Natural killer cell treated with Interleukin-12 subunit alpha and Interleukin-12 subunit beta and Interleukin-15 and Interleukin-18, amount 100 ng/mL, for 72 hours (primary cell): ENCODE data around the gene SIPA1L3. TPM values are rescaled to one million over a fixed set of nuclear protein-coding genes. Genes with fewer than 3 reads are reported as not detected.

Source experiments
- ATAC-seq, 2 donors: fragments of 150-1000 bp; cut with Tn5 transposase in 1 of 2; sonication (Bioruptor Pico), chemical (Tn5 transposase) in 1 of 2; 2 replicates each; pipeline ENCODE4 v1.10.0; 2021
- DNase-seq: peaks from one replicate; pipeline ENCODE4 v3.0.0; 2022; ENCODE audit warnings: low spot score
- H3K27ac Mint-ChIP-seq, 2 donors: 1 replicate in 1 of 2; 2 replicates in 1 of 2; pipeline ENCODE4 v1.8.0; 2022; ENCODE audit warnings: mixed read lengths in 2 of 2, mild to moderate bottlenecking in 1 of 2, moderate library complexity in 1 of 2
- H3K27me3 Mint-ChIP-seq, 2 donors: 1 replicate in 1 of 2; 2 replicates in 1 of 2; pipeline ENCODE4 v1.8.0; 2022; ENCODE audit warnings: mixed read lengths in 2 of 2
- H3K36me3 Mint-ChIP-seq: one replicate; pipeline ENCODE4 v1.8.0; 2022; ENCODE audit warnings: mixed read lengths
- H3K4me1 Mint-ChIP-seq, 2 donors: 1 replicate in 1 of 2; 2 replicates in 1 of 2; pipeline ENCODE4 v1.8.0; 2022; ENCODE audit warnings: low read depth in 2 of 2, mixed read lengths in 2 of 2, mild to moderate bottlenecking in 1 of 2
- H3K4me3 Mint-ChIP-seq: one replicate; pipeline ENCODE4 v1.8.0; 2022; ENCODE audit warnings: mixed read lengths
- H3K9me3 Mint-ChIP-seq: 2 replicates; pipeline ENCODE4 v1.8.0; 2022; ENCODE audit warnings: mixed read lengths
- total RNA-seq, 2 donors: library from RNA; stranded (reverse); gene quantifications; one replicate each; pipeline ENCODE4 v1.2.3, GENCODE V29; 2022

The SIPA1L3 gene
- total RNA-seq, 2 donors from 2014 or later: 16.8 to 31.0 TPM

GRCh38 chr19:38095411-38096308 lies 188.7 kb downstream of the SIPA1L3 start:
- H3K27ac Mint-ChIP-seq: no peak overlapping the region
- no peak overlapping the region for H3K4me3 Mint-ChIP-seq
- ATAC-seq: peak; percentile 52 to 58
- DNase-seq: no peak
- H3K9me3 Mint-ChIP-seq: no peaks in the 10 kb centered on the region
- H3K36me3 Mint-ChIP-seq: peaks cover 6% of the 10 kb centered on the region
- H3K27me3 Mint-ChIP-seq: no peaks in the 10 kb centered on the region
- H3K4me1 Mint-ChIP-seq: peaks cover 5 to 7% of the 10 kb centered on the region in 2 donors

GRCh38 chr19:38099966-38100365 lies 193.0 kb downstream of the SIPA1L3 start:
- H3K27me3 Mint-ChIP-seq: no peaks in the 10 kb centered on the region
- DNase-seq (peak; percentile 37), ATAC-seq (no peak)
- H3K4me3 Mint-ChIP-seq: no peak overlapping the region
- H3K9me3 Mint-ChIP-seq: no peaks in the 10 kb centered on the region
- no peak overlapping the region for H3K27ac Mint-ChIP-seq
- H3K36me3 Mint-ChIP-seq: peaks cover 6% of the 10 kb centered on the region
- H3K4me1 Mint-ChIP-seq: peaks cover 5 to 7% of the 10 kb centered on the region in 2 donors

- Mint-ChIP-seq H3K4me3 (no peak overlapping the region), H3K4me1 (peaks cover 3% of the 10 kb centered on the region in 2 donors), H3K27me3 (no peaks in the 10 kb centered on the region), H3K9me3 (no peaks in the 10 kb centered on the region), H3K27ac (no peak overlapping the region), H3K36me3 (peaks cover 6% of the 10 kb centered on the region)
- DNase-seq (peak; percentile 3), ATAC-seq (no peak)
These were observed 193.6 kb downstream of the SIPA1L3 start for GRCh38 chr19:38100589-38100988.

- no peak for ATAC-seq
- H3K36me3 Mint-ChIP-seq: peaks cover 6% of the 10 kb centered on the region
These were observed 194.7 kb downstream of the SIPA1L3 start for GRCh38 chr19:38101723-38102122.

GRCh38 chr19:38105574-38105973 lies 198.6 kb downstream of the SIPA1L3 start:
- Mint-ChIP-seq H3K4me3 (no peak overlapping the region), H3K4me1 (peaks cover 0 to 3% of the 10 kb centered on the region in 2 donors), H3K9me3 (no peaks in the 10 kb centered on the region), H3K27me3 (no peaks in the 10 kb centered on the region), H3K36me3 (no peaks in the 10 kb centered on the region), H3K27ac (no peak overlapping the region)
- DNase-seq (no peak), ATAC-seq (no peak)

More at GRCh38 chr19:38101723-38102122, 194.7 kb downstream of the SIPA1L3 start:
- Mint-ChIP-seq H3K27ac (no peak overlapping the region), H3K27me3 (no peaks in the 10 kb centered on the region), H3K4me3 (no peak overlapping the region), H3K4me1 (no peaks in the 10 kb centered on the region), H3K9me3 (no peaks in the 10 kb centered on the region)
- DNase-seq: no peak

- no peaks in the 10 kb centered on the region for H3K9me3 Mint-ChIP-seq
- DNase-seq (no peak), ATAC-seq (no peak)
- H3K27ac Mint-ChIP-seq: no peak overlapping the region
- H3K27me3 Mint-ChIP-seq: no peaks in the 10 kb centered on the region
- no peaks in the 10 kb centered on the region for H3K36me3 Mint-ChIP-seq
- H3K4me3 Mint-ChIP-seq: no peak overlapping the region
- H3K4me1 Mint-ChIP-seq: peaks cover 0 to 3% of the 10 kb centered on the region in 2 donors
These were observed 200.1 kb downstream of the SIPA1L3 start for GRCh38 chr19:38107129-38107528.

- DNase-seq (no peak), ATAC-seq (no peak)
- Mint-ChIP-seq H3K4me1 (peaks cover 0 to 11% of the 10 kb centered on the region in 2 donors), H3K27ac (no peak overlapping the region), H3K36me3 (no peaks in the 10 kb centered on the region), H3K9me3 (no peaks in the 10 kb centered on the region), H3K27me3 (no peaks in the 10 kb centered on the region), H3K4me3 (no peak overlapping the region)
These were observed 204.9 kb downstream of the SIPA1L3 start for GRCh38 chr19:38111898-38112297.

GRCh38 chr19:38114651-38115050 lies 207.6 kb downstream of the SIPA1L3 start:
- Mint-ChIP-seq H3K27ac (no peak overlapping the region), H3K36me3 (no peaks in the 10 kb centered on the region), H3K9me3 (no peaks in the 10 kb centered on the region), H3K27me3 (no peaks in the 10 kb centered on the region), H3K4me1 (peaks cover 0 to 9% of the 10 kb centered on the region in 2 donors), H3K4me3 (no peak overlapping the region)
- ATAC-seq: peak in 1 of 2 donors; percentile 13
- peak; percentile 44 for DNase-seq

- ATAC-seq: peak in 1 of 2 donors; percentile 46
- H3K9me3 Mint-ChIP-seq: no peaks in the 10 kb centered on the region
These were observed 208.3 kb downstream of the SIPA1L3 start for GRCh38 chr19:38115271-38115802.

GRCh38 chr19:38118176-38118575 lies 211.2 kb downstream of the SIPA1L3 start:
- DNase-seq (peak; percentile 15), ATAC-seq (no peak)
- no peaks in the 10 kb centered on the region for H3K9me3 Mint-ChIP-seq
- no peak overlapping the region for H3K4me3 Mint-ChIP-seq
- H3K4me1 Mint-ChIP-seq: peaks cover 0 to 8% of the 10 kb centered on the region in 2 donors
- no peaks in the 10 kb centered on the region for H3K27me3 Mint-ChIP-seq
- peaks cover 6% of the 10 kb centered on the region for H3K36me3 Mint-ChIP-seq
- H3K27ac Mint-ChIP-seq: no peak overlapping the region

More at GRCh38 chr19:38115271-38115802, 208.3 kb downstream of the SIPA1L3 start:
- H3K27ac Mint-ChIP-seq: peak overlapping the region in 1 of 2 donors; percentile 22
- peak; percentile 61 for DNase-seq
- H3K4me3 Mint-ChIP-seq: no peak overlapping the region
- no peaks in the 10 kb centered on the region for H3K36me3 Mint-ChIP-seq
- peaks cover 0 to 8% of the 10 kb centered on the region in 2 donors for H3K4me1 Mint-ChIP-seq
- H3K27me3 Mint-ChIP-seq: no peaks in the 10 kb centered on the region

- peak; percentile 53 for DNase-seq
- Mint-ChIP-seq H3K27ac (no peak overlapping the region), H3K36me3 (peaks cover 6% of the 10 kb centered on the region), H3K27me3 (no peaks in the 10 kb centered on the region), H3K4me1 (peaks cover 0 to 3% of the 10 kb centered on the region in 2 donors), H3K9me3 (no peaks in the 10 kb centered on the region), H3K4me3 (no peak overlapping the region)
- ATAC-seq: no peak
These were observed 213.5 kb downstream of the SIPA1L3 start for GRCh38 chr19:38120471-38121025.

GRCh38 chr19:38122402-38123093 lies 215.5 kb downstream of the SIPA1L3 start:
- Mint-ChIP-seq H3K27me3 (no peaks in the 10 kb centered on the region), H3K27ac (no peak overlapping the region), H3K4me3 (no peak overlapping the region), H3K9me3 (no peaks in the 10 kb centered on the region), H3K4me1 (no peaks in the 10 kb centered on the region), H3K36me3 (peaks cover 6% of the 10 kb centered on the region)
- DNase-seq (peak; percentile 53), ATAC-seq (no peak)

- ATAC-seq (no peak), DNase-seq (no peak)
- Mint-ChIP-seq H3K4me3 (no peak overlapping the region), H3K27ac (no peak overlapping the region), H3K4me1 (no peaks in the 10 kb centered on the region), H3K9me3 (no peaks in the 10 kb centered on the region), H3K36me3 (peaks cover 6% of the 10 kb centered on the region), H3K27me3 (no peaks in the 10 kb centered on the region)
These were observed 218.2 kb downstream of the SIPA1L3 start for GRCh38 chr19:38125238-38125637.
